HepG2 (cell line): ENCODE data around the gene CTNNA3. TPM values are rescaled to one million over a fixed set of nuclear protein-coding genes. Genes with fewer than 3 reads are reported as not detected.

Source experiments
- ATF2 ChIP-seq: sonication (generic); formaldehyde crosslinking; IDR thresholded peaks from 2 replicates; pipeline ENCODE4 v1.4.0; 2020; ENCODE audit warnings: missing genetic modification reagents
- DZIP1 ChIP-seq: sonication (generic); formaldehyde crosslinking; IDR thresholded peaks from 2 replicates; pipeline ENCODE4 v1.5.0; 2020; ENCODE audit warnings: mild to moderate bottlenecking, missing genetic modification reagents
- EHMT2 ChIP-seq: fragments of 200-600 bp; sonication (generic); IDR thresholded peaks from 2 replicates; pipeline ENCODE4 v1.7.0; 2017; ENCODE audit warnings: antibody characterized with exemption, low read depth, low read length, borderline replicate concordance
- HHEX ChIP-seq: IDR thresholded peaks from 2 replicates; pipeline ENCODE4 v1.6.1; 2016; ENCODE audit warnings: control low read depth
- KDM5B ChIP-seq: sonication (generic); formaldehyde crosslinking; IDR thresholded peaks from 2 replicates; pipeline ENCODE4 v1.4.0; 2020; ENCODE audit warnings: missing genetic modification reagents, mild to moderate bottlenecking, borderline replicate concordance
- MTF2 ChIP-seq: sonication (generic); formaldehyde crosslinking; IDR thresholded peaks from 2 replicates; pipeline ENCODE4 v1.5.0; 2020; ENCODE audit warnings: missing genetic modification reagents, borderline replicate concordance
- MXI1 ChIP-seq: IDR thresholded peaks from 3 replicates; pipeline ENCODE4 v1.6.1; 2012; ENCODE audit warnings: low read depth, low read length, inconsistent platforms, borderline replicate concordance
- MYC ChIP-seq: sonication (generic); formaldehyde crosslinking; IDR thresholded peaks from 2 replicates; pipeline ENCODE4 v1.9.0; 2021; ENCODE audit warnings: missing genetic modification reagents, borderline replicate concordance
- SALL2 ChIP-seq: sonication (generic); formaldehyde crosslinking; IDR thresholded peaks from 2 replicates; pipeline ENCODE4 v1.8.1; 2023; ENCODE audit warnings: mild to moderate bottlenecking, missing genetic modification reagents, inconsistent platforms
- UBTF ChIP-seq: sonication (generic); formaldehyde crosslinking; IDR thresholded peaks from 2 replicates; pipeline ENCODE4 v1.4.0; 2020; ENCODE audit warnings: mild to moderate bottlenecking, missing genetic modification reagents
- ZBED4 ChIP-seq: sonication (generic); formaldehyde crosslinking; IDR thresholded peaks from 2 replicates; pipeline ENCODE4 v1.4.0; 2020; ENCODE audit warnings: missing genetic modification reagents, borderline replicate concordance
- ZNF260 ChIP-seq: sonication (generic); formaldehyde crosslinking; IDR thresholded peaks from 2 replicates; pipeline ENCODE4 v1.4.0; 2020; ENCODE audit warnings: missing genetic modification reagents, low read depth, mild to moderate bottlenecking, borderline replicate concordance
- ZNF367 ChIP-seq: sonication (generic); formaldehyde crosslinking; IDR thresholded peaks from 2 replicates; pipeline ENCODE4 v1.4.0; 2020; ENCODE audit warnings: missing genetic modification reagents, borderline replicate concordance
- ZNF441 ChIP-seq: sonication (generic); formaldehyde crosslinking; IDR thresholded peaks from 2 replicates; pipeline ENCODE4 v1.7.0; 2021; ENCODE audit warnings: missing genetic modification reagents, borderline replicate concordance
- ZNF687 ChIP-seq: sonication (generic); formaldehyde crosslinking; IDR thresholded peaks from 2 replicates; pipeline ENCODE4 v1.5.1; 2020; ENCODE audit warnings: mild to moderate bottlenecking, missing genetic modification reagents, moderate library complexity
- polyA plus RNA-seq, 8 experiments: library from polyadenylated mRNA; depleted of rRNA in 3 of 8; stranded (reverse) in 7 of 8; unstranded in 1 of 8; fragments of >200 nt; fragmentation: Illumina TruSeq in 4 of 8; extraction: Trizol in 4 of 8; gene quantifications; 2 replicates each; pipeline versions ENCODE4 v1.2.1 to v1.2.3, GENCODE V29; 2011 to 2016; ENCODE audit warnings: low read depth in 4 of 8, missing spikeins in 1 of 8, mixed read lengths in 1 of 8; ENCODE audit not compliant: insufficient read depth in 1 of 8
- total RNA-seq, 5 experiments: library from RNA; depleted of rRNA; stranded (reverse); fragments of >200 nt; fragmentation: Illumina TruSeq; extraction: Trizol; gene quantifications; 2 replicates each; pipeline ENCODE4 v1.2.3, GENCODE V29; 2016; ENCODE audit warnings: low read depth in 1 of 5

The CTNNA3 gene
- total and polyA plus RNA-seq, 2 of the 13 experiments (the other 11 are each of a cell fraction or from before 2014, with no cell fraction given), result not detected

GRCh38 chr10:67241451-67241850, 454.5 kb downstream of the CTNNA3 start (continued):
- no peak for TF ChIP-seq ZBED4 (CRISPR knock-in tag)
- TF ChIP-seq UBTF, result no peak
- no peak for TF ChIP-seq ZNF367
- no peak for TF ChIP-seq ZNF260
- TF ChIP-seq MTF2 (CRISPR knock-in tag), result no peak
- TF ChIP-seq ATF2, result no peak
- no peak for TF ChIP-seq KDM5B (CRISPR knock-in tag)
- no peak for TF ChIP-seq ZNF687 (CRISPR knock-in tag)
- no peak for TF ChIP-seq MYC (CRISPR knock-in tag)
- TF ChIP-seq EHMT2, result no peak
- TF ChIP-seq SALL2 (CRISPR knock-in tag), result no peak
- TF ChIP-seq DZIP1 (CRISPR knock-in tag), result no peak
- no peak for TF ChIP-seq ZNF441 (CRISPR knock-in tag)
- no peak for TF ChIP-seq MXI1
- TF ChIP-seq HHEX (CRISPR knock-in tag), result no peak
